GM21717 (cell line): Measurements from ENCODE around the gene CAPZB.

Source experiments
- ATAC-seq: cut with Tn5 transposase; IDR thresholded peaks from one replicate; pipeline ENCODE4 v1.9.1; 2021; ENCODE audit warnings: mild to moderate bottlenecking, moderate library complexity; ENCODE audit not compliant: unreplicated experiment

CAPZB gene

GRCh38 chr1:19432943-19433718 lies 52.2 kb downstream of the CAPZB start:
- no peak for ATAC-seq

- no peak for ATAC-seq
These were observed 54.9 kb downstream of the CAPZB start for GRCh38 chr1:19430121-19431068.

GRCh38 chr1:19429611-19430010 lies 55.7 kb downstream of the CAPZB start:
- no peak for ATAC-seq

GRCh38 chr1:19427087-19427781 lies 58.1 kb downstream of the CAPZB start:
- ATAC-seq: no peak

GRCh38 chr1:19426294-19427086 lies 58.8 kb downstream of the CAPZB start:
- no peak for ATAC-seq

- ATAC-seq: no peak
These were observed 59.6 kb downstream of the CAPZB start for GRCh38 chr1:19425646-19426239.

- no peak for ATAC-seq
These were observed 60.4 kb downstream of the CAPZB start for GRCh38 chr1:19424651-19425570.

- ATAC-seq: no peak
These were observed 62.2 kb downstream of the CAPZB start for GRCh38 chr1:19423130-19423529.

GRCh38 chr1:19421365-19421764 lies 64.0 kb downstream of the CAPZB start:
- no peak for ATAC-seq

GRCh38 chr1:19420606-19421005 lies 64.7 kb downstream of the CAPZB start:
- ATAC-seq: no peak

- no peak for ATAC-seq
These were observed 65.6 kb downstream of the CAPZB start for GRCh38 chr1:19419691-19420090.

GRCh38 chr1:19418503-19418971 lies 66.8 kb downstream of the CAPZB start:
- no peak for ATAC-seq

GRCh38 chr1:19416921-19417470 lies 68.3 kb downstream of the CAPZB start:
- no peak for ATAC-seq

- ATAC-seq: no peak
These were observed 69.2 kb downstream of the CAPZB start for GRCh38 chr1:19416145-19416544.

GRCh38 chr1:19414515-19415121 lies 70.7 kb downstream of the CAPZB start:
- no peak for ATAC-seq

GRCh38 chr1:19413999-19414398 lies 71.3 kb downstream of the CAPZB start:
- ATAC-seq: no peak

GRCh38 chr1:19412654-19413053 lies 72.7 kb downstream of the CAPZB start:
- no peak for ATAC-seq

- ATAC-seq: no peak
These were observed 73.7 kb downstream of the CAPZB start for GRCh38 chr1:19411612-19412011.
